ENCODE results near the gene HMGA1. TPM values are rescaled to one million over a fixed set of nuclear protein-coding genes. Genes with fewer than 3 reads are reported as not detected.

Gene HMGA1
- polyA plus RNA-seq, 1 of the 3 experiments (the other 2 are of a cell fraction) = 433 TPM

- H3K4me1 ChIP-seq (ENCODE audit: control insufficient read depth in 1 of 2, insufficient read depth in 2 of 2, low read depth in 1 of 2, low read length in 1 of 2) = no peaks in the 10 kb centered on the region; a peak in 2 of 4 replicates
- POLR2A ChIA-PET = no interaction called here
- 96% methylated on average over 3 of the region's 3 CpGs for WGBS (ENCODE audit: low lambda C conversion rate)
- H3F3A ChIP-seq (replicated peaks; ENCODE audit: insufficient read depth) = no peaks in the 10 kb centered on the region
- H3K36me3 ChIP-seq (replicated peaks in 1 of 2; ENCODE audit: control insufficient read depth in 1 of 2, insufficient read depth in 2 of 2, low read length in 1 of 2) = peaks cover 17 to 20% of the 10 kb centered on the region in 2 experiments
- H3K9me3 ChIP-seq = no peaks in the 10 kb centered on the region
- TF ChIP-seq EP300 (IDR thresholded peaks at IDR 0.05; ENCODE audit: borderline replicate concordance in 1 of 2, low read depth in 1 of 2, low read length in 1 of 2) (no peak), TAF1 (IDR thresholded peaks at IDR 0.05; ENCODE audit: borderline replicate concordance, low read depth, low read length) (no peak), SIN3A (IDR thresholded peaks at IDR 0.05; ENCODE audit: borderline replicate concordance, low read depth, low read length) (no peak), USF1 (IDR thresholded peaks at IDR 0.05; ENCODE audit: borderline replicate concordance, low read depth) (no peak), CTCF (IDR thresholded peaks at IDR 0.05) (no peak), TEAD4 (IDR thresholded peaks at IDR 0.05; ENCODE audit: borderline replicate concordance, insufficient read depth) (no peak), ELF1 (IDR thresholded peaks at IDR 0.05) (no peak), NFIC (IDR thresholded peaks at IDR 0.05; ENCODE audit: borderline replicate concordance) (no peak), IRF3 (IDR thresholded peaks at IDR 0.05; ENCODE audit: low read depth, low read length) (no peak), EZH2phosphoT487 (IDR thresholded peaks at IDR 0.05; ENCODE audit: borderline replicate concordance, low read depth) (no peak), NRF1 (IDR thresholded peaks at IDR 0.05; ENCODE audit: low read depth, low read length) (no peak), RAD21 (IDR thresholded peaks at IDR 0.05; ENCODE audit: low read length) (no peak), FOXJ3 (CRISPR knock-in tag; IDR thresholded peaks at IDR 0.05) (no peak), RFX5 (IDR thresholded peaks at IDR 0.05; ENCODE audit: low read length) (no peak)
- no peak overlapping the region for H3K9ac ChIP-seq
- no peak overlapping the region for H3K27ac ChIP-seq (ENCODE audit: low read depth in 2 of 2, low read length in 1 of 2)
- no peaks in the 10 kb centered on the region for H3K27me3 ChIP-seq (ENCODE audit: insufficient read depth)
- H3K4me2 ChIP-seq = no peak overlapping the region
- H2AFZ ChIP-seq (ENCODE audit: low read depth) = no peak overlapping the region
- no peak overlapping the region for H3K4me3 ChIP-seq (ENCODE audit: low read depth in 2 of 2, low read length in 1 of 2)
- DNase-seq = no peak
- H4K20me1 ChIP-seq (ENCODE audit: insufficient read depth) = 0 out of 2 replicates have a peak, but pooled peaks cover 2% of the 10 kb centered on the region
- H3K9me2 ChIP-seq = no peaks in the 10 kb centered on the region
- H3K79me2 ChIP-seq (ENCODE audit: insufficient read depth) = peaks cover 19% of the 10 kb centered on the region
- CTCF ChIA-PET = interaction anchor here (0.9 kb wide), 2 partner anchors 14 to 46 kb away, joined by 3 to 6 read pairs; partner anchors contain the start of gene SMIM29
Measured at GRCh38 chr6:34295721-34296120, 59.0 kb downstream of the HMGA1 start.

Small RNAs within 50 kb of the gene (small RNA-seq; reads per million reads assigned to genes)
- 0 reads per million in 7 experiments for gene MIR6835

Other genes with a start within 250 kb of the HMGA1 start
- not detected in 2 replicates for gene GRM4, start 90.8 kb upstream of the HMGA1 start, polyA plus RNA-seq (2012; rRNA removed)
- 50.2 and 52.2 TPM in 2 replicates for gene SMIM29, start 12.1 kb downstream of the HMGA1 start, polyA plus RNA-seq (2012; rRNA removed)
- gene NUDT3, start 155.8 kb downstream of the HMGA1 start, polyA plus RNA-seq (2012; rRNA removed) = 11.9 and 14.4 TPM in 2 replicates
- gene RPS10, start 189.2 kb downstream of the HMGA1 start, polyA plus RNA-seq (2012; rRNA removed) = 4,475 and 5,166 TPM in 2 replicates
- 0.02 and 0.05 TPM in 2 replicates for gene PACSIN1, start 229.2 kb downstream of the HMGA1 start, polyA plus RNA-seq (2012; rRNA removed)